GM23338 (cell line): ENCODE data around the gene SPTLC2. TPM values are rescaled to one million over a fixed set of nuclear protein-coding genes. Genes with fewer than 3 reads are reported as not detected.
A peak's percentile ranks its signal among the peaks of the same experiment; 100 is the strongest.

ENCODE experiments used
- ATAC-seq: fragments of 200-7000 bp; cut with Tn5 transposase; 3 replicates; pipeline ENCODE4 v1.9.1; 2020
- DNase-seq: peaks from one replicate; pipeline ENCODE4 v3.0.0-alpha.2; 2015; ENCODE audit warnings: low spot score
- H2AFZ ChIP-seq: fragments of 200-600 bp; sonication (generic); 2 replicates; pipeline ENCODE4 v1.8.0; 2016; ENCODE audit warnings: antibody characterized with exemption, mild to moderate bottlenecking, moderate library complexity
- H3F3A ChIP-seq: fragments of 200-600 bp; sonication (generic); replicated peaks from 2 replicates; pipeline ENCODE4 v1.8.0; 2017; ENCODE audit warnings: antibody characterized with exemption, mixed run types, low read depth
- H3K27ac ChIP-seq: fragments of 200-600 bp; sonication (generic); 2 replicates; pipeline ENCODE4 v1.6.1; 2016; ENCODE audit warnings: low read depth
- H3K27me3 ChIP-seq: fragments of 200-600 bp; sonication (generic); 2 replicates; pipeline ENCODE4 v1.8.0; 2016; ENCODE audit warnings: mild to moderate bottlenecking, mixed run types, moderate library complexity; ENCODE audit not compliant: insufficient read depth
- H3K36me3 ChIP-seq: fragments of 200-600 bp; sonication (generic); 2 replicates; pipeline ENCODE4 v1.8.0; 2016; ENCODE audit warnings: mild to moderate bottlenecking; ENCODE audit not compliant: insufficient read depth
- H3K4me1 ChIP-seq: fragments of 200-600 bp; sonication (generic); 2 replicates; pipeline ENCODE4 v1.8.0; 2016; ENCODE audit warnings: mild to moderate bottlenecking, moderate library complexity; ENCODE audit not compliant: insufficient read depth
- H3K4me2 ChIP-seq: fragments of 200-600 bp; sonication (generic); 2 replicates; pipeline ENCODE4 v1.7.1; 2017; ENCODE audit warnings: mixed run types
- H3K4me3 ChIP-seq: fragments of 200-600 bp; sonication (generic); 2 replicates; pipeline ENCODE4 v1.6.1; 2016; ENCODE audit warnings: mixed run types
- H3K79me2 ChIP-seq: fragments of 200-600 bp; sonication (generic); replicated peaks from 2 replicates; pipeline ENCODE4 v1.8.0; 2017; ENCODE audit warnings: mild to moderate bottlenecking; ENCODE audit not compliant: insufficient read depth
- H3K9me2 ChIP-seq: fragments of 200-600 bp; sonication (generic); 2 replicates; pipeline ENCODE4 v1.8.0; 2017; ENCODE audit not compliant: insufficient read depth
- H4K20me1 ChIP-seq: fragments of 200-600 bp; sonication (generic); replicated peaks from 2 replicates; pipeline ENCODE4 v1.8.0; 2017; ENCODE audit warnings: mild to moderate bottlenecking; ENCODE audit not compliant: insufficient read depth
- H3K27ac Mint-ChIP-seq: 2 replicates; pipeline ENCODE4 v1.8.0; 2020; ENCODE audit warnings: inconsistent platforms, mild to moderate bottlenecking, moderate library complexity, mixed read lengths
- H3K27me3 Mint-ChIP-seq: 3 replicates; pipeline ENCODE4 v1.8.0; 2022; ENCODE audit warnings: low read depth, mild to moderate bottlenecking, moderate library complexity, mixed read lengths, inconsistent platforms; ENCODE audit not compliant: insufficient read depth, poor library complexity
- H3K36me3 Mint-ChIP-seq: 3 replicates; pipeline ENCODE4 v1.8.0; 2021; ENCODE audit warnings: low read depth, mild to moderate bottlenecking, inconsistent platforms, moderate library complexity, mixed read lengths
- H3K4me1 Mint-ChIP-seq: 3 replicates; pipeline ENCODE4 v1.8.0; 2020; ENCODE audit warnings: mild to moderate bottlenecking, inconsistent platforms, mixed read lengths
- H3K4me3 Mint-ChIP-seq: 3 replicates; pipeline ENCODE4 v1.8.0; 2021; ENCODE audit warnings: moderate library complexity, mild to moderate bottlenecking, inconsistent platforms, mixed read lengths
- H3K9me3 Mint-ChIP-seq: 3 replicates; pipeline ENCODE4 v1.8.0; 2020; ENCODE audit warnings: moderate library complexity, mild to moderate bottlenecking, inconsistent platforms, mixed read lengths
- CREB1 ChIP-seq: fragments of 250-450 bp; sonication (Bioruptor Pico); IDR thresholded peaks from 2 replicates; pipeline ENCODE4 v1.5.0; 2020; ENCODE audit warnings: low read depth, mild to moderate bottlenecking, moderate library complexity
- ETS1 ChIP-seq: IDR thresholded peaks from 2 replicates; pipeline ENCODE4 v1.6.1; 2016; ENCODE audit warnings: antibody characterized with exemption
- EZH2 ChIP-seq: fragments of 200-600 bp; sonication (generic); IDR thresholded peaks from one replicate; pipeline ENCODE4 v1.8.0; 2017; ENCODE audit warnings: antibody characterized with exemption, mild to moderate bottlenecking, low read depth; ENCODE audit not compliant: unreplicated experiment
- EZH2phosphoT487 ChIP-seq: fragments of 200-600 bp; sonication (generic); IDR thresholded peaks from one replicate; pipeline ENCODE4 v1.8.1; 2018; ENCODE audit warnings: antibody characterized with exemption; ENCODE audit not compliant: unreplicated experiment
- JUNB ChIP-seq: IDR thresholded peaks from one replicate; pipeline ENCODE4 v1.6.1; 2016; ENCODE audit warnings: antibody characterized with exemption; ENCODE audit not compliant: unreplicated experiment
- NANOG ChIP-seq: IDR thresholded peaks from 2 replicates; pipeline ENCODE4 v1.6.1; 2016; ENCODE audit warnings: antibody characterized with exemption, borderline replicate concordance
- REST ChIP-seq: IDR thresholded peaks from one replicate; pipeline ENCODE4 v1.6.1; 2018; ENCODE audit warnings: antibody characterized with exemption; ENCODE audit not compliant: unreplicated experiment
- STAT1 ChIP-seq: IDR thresholded peaks from one replicate; pipeline ENCODE4 v1.6.1; 2016; ENCODE audit warnings: antibody characterized with exemption; ENCODE audit not compliant: unreplicated experiment
- ZNF114 ChIP-seq: fragments of 250-450 bp; sonication (Bioruptor Pico); IDR thresholded peaks from 2 replicates; pipeline ENCODE4 v1.5.0; 2020; ENCODE audit warnings: mild to moderate bottlenecking, moderate library complexity
- polyA plus RNA-seq: library from polyadenylated mRNA; unstranded; fragments of >200 nt; fragmentation: Nextera tagmentation; extraction: Ambion mirVana; gene quantifications from 2 replicates; pipeline ENCODE4 v1.2.1, GENCODE V29; 2016
- total RNA-seq: library from RNA; depleted of rRNA; stranded (reverse); fragments of >200 nt; shearing (Covaris generic); gene quantifications from 2 replicates; pipeline ENCODE4 v1.2.3, GENCODE V29; 2014
- TF ChIP-seq, protein P1 (sequence below): fragments of 250-450 bp; sonication (Bioruptor Pico); IDR thresholded peaks from 2 replicates; pipeline ENCODE4 v1.5.0; 2020; ENCODE audit warnings: mild to moderate bottlenecking, moderate library complexity
- TF ChIP-seq, protein P2 (sequence below), 2 experiments: fragments of 200-600 bp in 1 of 2; sonication (generic) in 1 of 2; conservative IDR thresholded peaks; 2 replicates each; pipeline versions ENCODE4 v1.5.1 to v1.6.1; 2016 to 2017; ENCODE audit warnings: antibody characterized with exemption in 2 of 2, low read depth in 2 of 2, mild to moderate bottlenecking in 2 of 2, moderate library complexity in 1 of 2

Gene SPTLC2
- total and polyA plus RNA-seq, 2 experiments from 2014 or later = 22.3 to 38.9 TPM

DNA sequence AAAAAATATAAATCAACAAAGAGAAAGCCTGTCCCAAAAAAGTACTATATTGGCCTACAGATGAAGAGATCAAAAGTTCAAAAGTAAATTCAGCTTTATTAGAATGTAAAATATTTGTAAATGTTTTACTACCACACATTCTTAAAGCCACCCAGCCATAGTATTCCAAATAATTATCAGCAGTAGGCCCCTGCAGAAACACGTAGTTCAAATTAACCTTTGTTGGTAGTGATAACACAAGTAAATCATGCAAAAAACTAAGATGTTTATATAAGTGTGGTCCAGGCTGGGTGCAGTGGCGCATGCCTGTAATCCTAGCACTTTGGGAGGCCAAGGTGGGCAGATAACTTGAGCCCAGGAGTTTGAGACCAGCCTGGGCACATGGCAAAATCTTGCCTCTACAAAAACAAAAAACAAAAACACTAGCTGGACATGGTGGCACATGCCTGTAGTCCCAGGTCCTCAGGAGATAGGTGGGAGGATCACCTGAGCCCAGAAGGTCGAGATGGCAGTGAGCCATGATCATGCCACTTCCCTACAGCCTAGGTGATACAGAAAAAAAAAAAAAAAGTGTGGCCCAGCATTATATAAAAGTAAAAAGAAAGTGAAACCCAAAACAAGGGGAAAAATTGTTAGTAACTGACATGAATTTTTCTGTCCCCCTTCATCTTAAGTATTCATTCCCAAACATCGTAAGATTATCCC lies 17.9 kb downstream of the SPTLC2 start (continued):
- TF ChIP-seq, protein P1, sequence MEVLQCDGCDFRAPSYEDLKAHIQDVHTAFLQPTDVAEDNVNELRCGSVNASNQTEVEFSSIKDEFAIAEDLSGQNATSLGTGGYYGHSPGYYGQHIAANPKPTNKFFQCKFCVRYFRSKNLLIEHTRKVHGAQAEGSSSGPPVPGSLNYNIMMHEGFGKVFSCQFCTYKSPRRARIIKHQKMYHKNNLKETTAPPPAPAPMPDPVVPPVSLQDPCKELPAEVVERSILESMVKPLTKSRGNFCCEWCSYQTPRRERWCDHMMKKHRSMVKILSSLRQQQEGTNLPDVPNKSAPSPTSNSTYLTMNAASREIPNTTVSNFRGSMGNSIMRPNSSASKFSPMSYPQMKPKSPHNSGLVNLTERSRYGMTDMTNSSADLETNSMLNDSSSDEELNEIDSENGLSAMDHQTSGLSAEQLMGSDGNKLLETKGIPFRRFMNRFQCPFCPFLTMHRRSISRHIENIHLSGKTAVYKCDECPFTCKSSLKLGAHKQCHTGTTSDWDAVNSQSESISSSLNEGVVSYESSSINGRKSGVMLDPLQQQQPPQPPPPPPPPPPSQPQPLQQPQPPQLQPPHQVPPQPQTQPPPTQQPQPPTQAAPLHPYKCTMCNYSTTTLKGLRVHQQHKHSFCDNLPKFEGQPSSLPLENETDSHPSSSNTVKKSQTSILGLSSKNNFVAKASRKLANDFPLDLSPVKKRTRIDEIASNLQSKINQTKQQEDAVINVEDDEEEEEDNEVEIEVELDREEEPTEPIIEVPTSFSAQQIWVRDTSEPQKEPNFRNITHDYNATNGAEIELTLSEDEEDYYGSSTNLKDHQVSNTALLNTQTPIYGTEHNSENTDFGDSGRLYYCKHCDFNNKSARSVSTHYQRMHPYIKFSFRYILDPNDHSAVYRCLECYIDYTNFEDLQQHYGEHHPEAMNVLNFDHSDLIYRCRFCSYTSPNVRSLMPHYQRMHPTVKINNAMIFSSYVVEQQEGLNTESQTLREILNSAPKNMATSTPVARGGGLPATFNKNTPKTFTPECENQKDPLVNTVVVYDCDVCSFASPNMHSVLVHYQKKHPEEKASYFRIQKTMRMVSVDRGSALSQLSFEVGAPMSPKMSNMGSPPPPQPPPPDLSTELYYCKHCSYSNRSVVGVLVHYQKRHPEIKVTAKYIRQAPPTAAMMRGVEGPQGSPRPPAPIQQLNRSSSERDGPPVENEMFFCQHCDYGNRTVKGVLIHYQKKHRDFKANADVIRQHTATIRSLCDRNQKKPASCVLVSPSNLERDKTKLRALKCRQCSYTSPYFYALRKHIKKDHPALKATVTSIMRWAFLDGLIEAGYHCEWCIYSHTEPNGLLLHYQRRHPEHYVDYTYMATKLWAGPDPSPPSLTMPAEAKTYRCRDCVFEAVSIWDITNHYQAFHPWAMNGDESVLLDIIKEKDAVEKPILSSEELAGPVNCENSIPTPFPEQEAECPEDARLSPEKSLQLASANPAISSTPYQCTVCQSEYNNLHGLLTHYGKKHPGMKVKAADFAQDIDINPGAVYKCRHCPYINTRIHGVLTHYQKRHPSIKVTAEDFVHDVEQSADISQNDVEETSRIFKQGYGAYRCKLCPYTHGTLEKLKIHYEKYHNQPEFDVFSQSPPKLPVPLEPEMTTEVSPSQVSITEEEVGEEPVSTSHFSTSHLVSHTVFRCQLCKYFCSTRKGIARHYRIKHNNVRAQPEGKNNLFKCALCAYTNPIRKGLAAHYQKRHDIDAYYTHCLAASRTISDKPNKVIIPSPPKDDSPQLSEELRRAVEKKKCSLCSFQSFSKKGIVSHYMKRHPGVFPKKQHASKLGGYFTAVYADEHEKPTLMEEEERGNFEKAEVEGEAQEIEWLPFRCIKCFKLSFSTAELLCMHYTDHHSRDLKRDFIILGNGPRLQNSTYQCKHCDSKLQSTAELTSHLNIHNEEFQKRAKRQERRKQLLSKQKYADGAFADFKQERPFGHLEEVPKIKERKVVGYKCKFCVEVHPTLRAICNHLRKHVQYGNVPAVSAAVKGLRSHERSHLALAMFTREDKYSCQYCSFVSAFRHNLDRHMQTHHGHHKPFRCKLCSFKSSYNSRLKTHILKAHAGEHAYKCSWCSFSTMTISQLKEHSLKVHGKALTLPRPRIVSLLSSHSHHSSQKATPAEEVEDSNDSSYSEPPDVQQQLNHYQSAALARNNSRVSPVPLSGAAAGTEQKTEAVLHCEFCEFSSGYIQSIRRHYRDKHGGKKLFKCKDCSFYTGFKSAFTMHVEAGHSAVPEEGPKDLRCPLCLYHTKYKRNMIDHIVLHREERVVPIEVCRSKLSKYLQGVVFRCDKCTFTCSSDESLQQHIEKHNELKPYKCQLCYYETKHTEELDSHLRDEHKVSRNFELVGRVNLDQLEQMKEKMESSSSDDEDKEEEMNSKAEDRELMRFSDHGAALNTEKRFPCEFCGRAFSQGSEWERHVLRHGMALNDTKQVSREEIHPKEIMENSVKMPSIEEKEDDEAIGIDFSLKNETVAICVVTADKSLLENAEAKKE (CRISPR knock-in tag) = no peak
- TF ChIP-seq ETS1 = no peak

DNA sequence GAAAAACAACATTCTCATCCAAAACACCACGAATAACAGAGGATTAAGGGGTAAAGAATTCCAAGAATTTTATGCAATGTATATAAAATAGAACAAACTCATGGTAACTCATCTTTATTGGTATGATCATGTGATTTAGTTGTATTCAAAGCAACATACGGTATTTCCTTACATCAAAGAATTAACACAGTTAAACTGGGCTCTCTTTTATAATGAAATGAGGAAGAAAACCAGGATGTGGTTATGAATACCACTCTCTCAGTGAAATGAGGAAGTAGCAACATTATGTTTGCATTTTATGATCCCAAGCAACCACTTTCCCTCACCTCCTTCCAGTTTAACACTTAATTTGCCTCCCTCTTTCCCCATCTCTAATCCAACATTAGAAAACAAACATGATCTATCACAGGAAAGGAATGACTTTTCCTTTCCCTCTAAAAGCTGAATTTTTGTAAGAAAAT lies 22.9 kb downstream of the SPTLC2 start:
- H3K79me2 ChIP-seq = peaks cover 58% of the 10 kb centered on the region
- no peaks in the 10 kb centered on the region for H3K9me3 Mint-ChIP-seq
- H3K4me2 ChIP-seq = 0 out of 2 replicates have a peak overlapping the region, but pooled peaks have one; percentile 16
- TF ChIP-seq, protein P2, sequence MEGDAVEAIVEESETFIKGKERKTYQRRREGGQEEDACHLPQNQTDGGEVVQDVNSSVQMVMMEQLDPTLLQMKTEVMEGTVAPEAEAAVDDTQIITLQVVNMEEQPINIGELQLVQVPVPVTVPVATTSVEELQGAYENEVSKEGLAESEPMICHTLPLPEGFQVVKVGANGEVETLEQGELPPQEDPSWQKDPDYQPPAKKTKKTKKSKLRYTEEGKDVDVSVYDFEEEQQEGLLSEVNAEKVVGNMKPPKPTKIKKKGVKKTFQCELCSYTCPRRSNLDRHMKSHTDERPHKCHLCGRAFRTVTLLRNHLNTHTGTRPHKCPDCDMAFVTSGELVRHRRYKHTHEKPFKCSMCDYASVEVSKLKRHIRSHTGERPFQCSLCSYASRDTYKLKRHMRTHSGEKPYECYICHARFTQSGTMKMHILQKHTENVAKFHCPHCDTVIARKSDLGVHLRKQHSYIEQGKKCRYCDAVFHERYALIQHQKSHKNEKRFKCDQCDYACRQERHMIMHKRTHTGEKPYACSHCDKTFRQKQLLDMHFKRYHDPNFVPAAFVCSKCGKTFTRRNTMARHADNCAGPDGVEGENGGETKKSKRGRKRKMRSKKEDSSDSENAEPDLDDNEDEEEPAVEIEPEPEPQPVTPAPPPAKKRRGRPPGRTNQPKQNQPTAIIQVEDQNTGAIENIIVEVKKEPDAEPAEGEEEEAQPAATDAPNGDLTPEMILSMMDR (conservative IDR thresholded peaks at IDR 0.05; ENCODE audit: low read depth in 2 of 2) = no peak
- TF ChIP-seq JUNB = no peak
- no peak for TF ChIP-seq REST
- TF ChIP-seq EZH2 = no peak
- no peak for TF ChIP-seq STAT1
- no peak for TF ChIP-seq NANOG
- TF ChIP-seq CREB1 (CRISPR knock-in tag) = no peak
- no peak for TF ChIP-seq ZNF114 (CRISPR knock-in tag)
- TF ChIP-seq EZH2phosphoT487 = no peak

More for the DNA sequence above, 22.9 kb downstream of the SPTLC2 start:
- Mint-ChIP-seq H3K4me1 (peaks cover 6% of the 10 kb centered on the region; the same call in 2 of the 3 replicates), H3K36me3 (peaks cover 28% of the 10 kb centered on the region), H3K4me3 (no peak overlapping the region), H3K27ac (peak overlapping the region; percentile 83), H3K27me3 (peaks cover 5% of the 10 kb centered on the region)
- Histone ChIP-seq H3K27me3 (no peaks in the 10 kb centered on the region), H3K4me1 (peaks cover 10% of the 10 kb centered on the region), H3K36me3 (peaks cover 10% of the 10 kb centered on the region), H3F3A (no peaks in the 10 kb centered on the region), H3K9me2 (no peaks in the 10 kb centered on the region), H2AFZ (no peak overlapping the region), H3K4me3 (no peak overlapping the region), H3K27ac (peak overlapping the region; percentile 5; the same call in 1 of the 2 replicates), H4K20me1 (peaks cover under 1% of the 10 kb centered on the region; the same call in 1 of the 2 replicates)
- ATAC-seq = no peak
- DNase-seq = no peak
